Left lung (tissue), 10 donors: ENCODE measurements around the gene ZFP36L2. TPM values are rescaled to one million over a fixed set of nuclear protein-coding genes. Genes with fewer than 3 reads are reported as not detected.

ENCODE experiments used
- ATAC-seq: fragments of 200-7000 bp; cut with Tn5 transposase; one replicate; pipeline ENCODE4 v1.9.1; 2020; ENCODE audit warnings: moderate library complexity
- DNase-seq, 4 donors: peaks; one replicate each; pipeline ENCODE4 v3.0.0-alpha.2; 2013 to 2020
- H3K27ac ChIP-seq, 2 donors: fragments of 200-600 bp; sonication (generic) in 1 of 2; one replicate each; pipeline versions ENCODE4 v1.5.0 to v1.8.0; 2020 to 2021
- H3K27me3 ChIP-seq, 2 donors: fragments of 200-600 bp; sonication (generic) in 1 of 2; one replicate each; pipeline versions ENCODE4 v1.5.0 to v1.8.0; 2020 to 2021
- H3K36me3 ChIP-seq, 2 donors: fragments of 200-600 bp; sonication (generic) in 1 of 2; one replicate each; pipeline versions ENCODE4 v1.5.0 to v1.8.0; 2020 to 2021
- H3K4me1 ChIP-seq, 2 donors: fragments of 200-600 bp; one replicate each; pipeline ENCODE4 v1.8.0; 2021
- H3K4me3 ChIP-seq, 2 donors: fragments of 200-600 bp; sonication (generic) in 1 of 2; one replicate each; pipeline versions ENCODE4 v1.5.0 to v1.8.0; 2020 to 2021; ENCODE audit warnings: mild to moderate bottlenecking in 1 of 2
- H3K9me3 ChIP-seq, 2 donors: fragments of 200-600 bp; sonication (generic) in 1 of 2; one replicate each; pipeline versions ENCODE4 v1.5.0 to v1.8.0; 2020 to 2021
- CTCF ChIP-seq, 2 donors: fragments of 200-600 bp; sonication (generic) in 1 of 2; IDR thresholded peaks; one replicate each; pipeline versions ENCODE4 v1.5.0 to v1.8.0; 2021; ENCODE audit warnings: antibody characterized with exemption in 2 of 2
- intact Hi-C, 2 donors: fragments of 100-400 bp; cut with DNase I; formaldehyde crosslinking; loops; one replicate each; pipeline versions ENCODE4 v1.11.2 to v1.14.2; 2022
- polyA plus RNA-seq, 6 donors: library from polyadenylated mRNA; unstranded; fragments of 120-200 nt; gene quantifications; one replicate each; pipeline ENCODE4 v1.2.1, GENCODE V29; 2013; ENCODE audit not compliant: insufficient read length in 6 of 6
- total RNA-seq, 2 donors: library from RNA; stranded (reverse); fragmentation: NEBNext Ultra II Directional; extraction: Animal tissue kit (Norgen Biotek cat#: 25700); gene quantifications; one replicate each; pipeline ENCODE4 v1.2.1, GENCODE V29; 2021
- donor health status: DM: no; HTN: yes; CAD: no.
- donor health status: DM: no; HTN: no; CAD: no.

Gene ZFP36L2
- total and polyA plus RNA-seq, 8 donors: 72.2 to 131 (median 109) TPM

- intact Hi-C loops: no loop called here
- H3K4me1 ChIP-seq: peaks cover 12 to 45% of the 10 kb centered on the region in 2 donors
- peak in 2 of 4 donors; percentile 36 to 62 for DNase-seq
- no peaks in the 10 kb centered on the region for H3K27me3 ChIP-seq
- no peak for ATAC-seq
- no peak overlapping the region for H3K27ac ChIP-seq
- H3K9me3 ChIP-seq: no peaks in the 10 kb centered on the region
- H3K4me3 ChIP-seq: no peak overlapping the region
- TF ChIP-seq CTCF (IDR thresholded peaks at IDR 0.05): no peak
- no peaks in the 10 kb centered on the region for H3K36me3 ChIP-seq
These were observed 41.0 kb upstream of the ZFP36L2 start for GRCh38 chr2:43267381-43267780.

GRCh38 chr2:43266711-43267111, 40.3 kb upstream of the ZFP36L2 start:
- Histone ChIP-seq H3K4me1 (peaks cover 12 to 45% of the 10 kb centered on the region in 2 donors), H3K36me3 (no peaks in the 10 kb centered on the region), H3K27me3 (no peaks in the 10 kb centered on the region), H3K27ac (no peak overlapping the region), H3K4me3 (no peak overlapping the region), H3K9me3 (no peaks in the 10 kb centered on the region)
- peak; percentile 45 for ATAC-seq
- intact Hi-C loops: no loop called here
- TF ChIP-seq CTCF (IDR thresholded peaks at IDR 0.05): no peak
- DNase-seq: peak; percentile 79 to 84 (median 82)

GRCh38 chr2:43265421-43265820, 39.0 kb upstream of the ZFP36L2 start:
- Histone ChIP-seq H3K36me3 (no peaks in the 10 kb centered on the region), H3K27ac (peak overlapping the region in 1 of 2 donors; percentile 49), H3K4me3 (no peak overlapping the region), H3K4me1 (peaks cover 12 to 41% of the 10 kb centered on the region in 2 donors), H3K9me3 (no peaks in the 10 kb centered on the region), H3K27me3 (no peaks in the 10 kb centered on the region)
- intact Hi-C loops: no loop called here
- DNase-seq: peak in 2 of 4 donors; percentile 51 to 67
- no peak for ATAC-seq
- TF ChIP-seq CTCF (IDR thresholded peaks at IDR 0.05): no peak

- intact Hi-C loops: no loop called here
- DNase-seq (no peak), ATAC-seq (no peak)
- peak overlapping the region in 1 of 2 donors; percentile 49 for H3K27ac ChIP-seq
- no peaks in the 10 kb centered on the region for H3K9me3 ChIP-seq
- no peak for TF ChIP-seq CTCF (IDR thresholded peaks at IDR 0.05)
- H3K4me3 ChIP-seq: no peak overlapping the region
- H3K36me3 ChIP-seq: no peaks in the 10 kb centered on the region
- peaks cover 12 to 36% of the 10 kb centered on the region in 2 donors for H3K4me1 ChIP-seq
- H3K27me3 ChIP-seq: no peaks in the 10 kb centered on the region
These were observed 38.6 kb upstream of the ZFP36L2 start for GRCh38 chr2:43265001-43265400.

- no peaks in the 10 kb centered on the region for H3K9me3 ChIP-seq
- H3K36me3 ChIP-seq: no peaks in the 10 kb centered on the region
- intact Hi-C loops: no loop called here
- no peaks in the 10 kb centered on the region for H3K27me3 ChIP-seq
- no peak for TF ChIP-seq CTCF (IDR thresholded peaks at IDR 0.05)
- H3K4me1 ChIP-seq: peaks cover 0 to 16% of the 10 kb centered on the region in 2 donors
- DNase-seq (no peak), ATAC-seq (no peak)
- H3K27ac ChIP-seq: no peak overlapping the region
- no peak overlapping the region for H3K4me3 ChIP-seq
These were observed 36.5 kb upstream of the ZFP36L2 start for GRCh38 chr2:43262951-43263350.
